Astrocyte of the cerebellum (primary cell): ENCODE measurements around the gene OTOS.
A peak's percentile ranks its signal among the peaks of the same experiment; 100 is the strongest.

Source experiments
- DNase-seq: peaks from one replicate; pipeline ENCODE4 v3.0.0-alpha.2; 2011; ENCODE audit warnings: low read depth
- H3K4me3 ChIP-seq: 2 replicates; pipeline ENCODE4 v1.5.1; 2011; ENCODE audit warnings: mild to moderate bottlenecking, low read depth, low read length, moderate library complexity
- CTCF ChIP-seq: IDR thresholded peaks from 2 replicates; pipeline ENCODE4 v1.5.1; 2012; ENCODE audit warnings: low read length, low read depth, moderate library complexity, mild to moderate bottlenecking; ENCODE audit errors: missing control alignments
- in situ Hi-C: cut with HindIII; loops from 2 replicates; pipeline ENCODE4 v1.10.0; 2017; ENCODE audit warnings: low sequenced_read_pairs

The OTOS gene

DNA sequence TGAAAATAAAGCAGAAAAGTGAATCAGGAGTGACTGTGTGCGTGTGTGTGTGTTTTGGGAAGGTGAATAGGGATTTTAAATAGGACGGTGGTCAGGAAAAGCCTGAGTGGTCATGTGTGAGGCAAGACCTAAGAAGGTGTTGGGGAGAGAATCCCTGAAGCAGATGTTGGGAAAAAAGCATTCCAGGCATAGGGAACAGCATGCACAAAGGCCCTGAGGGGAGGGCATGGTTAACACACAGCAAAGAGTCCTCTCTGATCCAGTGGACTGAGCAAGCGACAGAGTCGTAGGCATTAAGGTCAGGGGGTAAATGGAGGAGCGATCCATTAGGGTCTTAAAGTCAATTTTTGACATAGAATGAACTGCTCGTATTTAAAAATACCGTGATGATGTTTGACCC is 34.0 kb upstream of the OTOS start:
- no peak for TF ChIP-seq CTCF
- no peak overlapping the region for H3K4me3 ChIP-seq
- DNase-seq = no peak
- in situ Hi-C loops = no loop called here

- DNase-seq = no peak
- in situ Hi-C loops = no loop called here
- TF ChIP-seq CTCF = no peak
- no peak overlapping the region for H3K4me3 ChIP-seq
These were observed 31.8 kb upstream of the OTOS start for GRCh38 chr2:240172071-240172895.

DNA sequence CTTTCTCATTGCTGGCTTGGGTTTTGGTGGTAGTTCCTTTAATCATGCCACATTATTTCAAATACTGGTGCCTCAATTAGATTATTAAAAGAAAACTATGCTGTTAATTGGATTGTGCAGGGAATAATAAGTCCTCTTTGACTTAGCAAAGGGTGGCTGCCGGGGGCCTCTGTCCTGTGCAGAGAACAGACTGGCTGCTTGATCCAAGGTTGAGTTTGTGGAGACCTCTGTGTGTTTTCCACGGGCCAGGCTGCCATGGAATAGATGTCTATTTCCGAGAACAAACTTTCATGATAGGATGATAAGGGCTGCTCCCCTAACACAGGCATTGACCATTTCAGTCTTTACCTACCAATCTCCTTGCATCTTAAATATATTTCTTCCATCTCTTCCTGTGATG is 30.4 kb upstream of the OTOS start:
- in situ Hi-C loops = no loop called here

DNA sequence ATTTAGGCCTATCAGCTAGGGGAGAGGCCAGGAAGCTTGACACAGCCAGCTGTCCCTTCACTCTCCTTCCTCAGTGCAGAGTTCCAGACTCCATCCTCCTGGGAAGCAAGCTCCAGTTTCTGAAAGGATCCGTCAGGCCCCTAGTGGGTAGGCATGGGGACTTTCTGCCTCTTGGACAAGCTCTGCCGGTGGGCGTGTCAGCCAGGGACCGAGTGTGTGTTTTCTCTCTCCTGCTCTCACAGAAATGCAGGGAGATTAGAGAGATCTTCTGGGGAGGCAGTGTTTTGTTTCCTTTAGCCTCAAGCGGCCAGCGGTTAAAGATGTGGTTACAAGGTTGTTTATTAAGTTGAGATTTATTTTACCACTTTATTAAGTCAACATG is 29.9 kb upstream of the OTOS start:
- no peak for TF ChIP-seq CTCF
- in situ Hi-C loops = no loop called here
- DNase-seq = peak; percentile 6
- no peak overlapping the region for H3K4me3 ChIP-seq

More for the DNA sequence above, 30.4 kb upstream of the OTOS start:
- no peak for DNase-seq
- H3K4me3 ChIP-seq = no peak overlapping the region
- no peak for TF ChIP-seq CTCF

GRCh38 chr2:240169486-240170353 is 29.3 kb upstream of the OTOS start:
- no peak overlapping the region for H3K4me3 ChIP-seq
- no peak for TF ChIP-seq CTCF
- no peak for DNase-seq
- in situ Hi-C loops = no loop called here

DNA sequence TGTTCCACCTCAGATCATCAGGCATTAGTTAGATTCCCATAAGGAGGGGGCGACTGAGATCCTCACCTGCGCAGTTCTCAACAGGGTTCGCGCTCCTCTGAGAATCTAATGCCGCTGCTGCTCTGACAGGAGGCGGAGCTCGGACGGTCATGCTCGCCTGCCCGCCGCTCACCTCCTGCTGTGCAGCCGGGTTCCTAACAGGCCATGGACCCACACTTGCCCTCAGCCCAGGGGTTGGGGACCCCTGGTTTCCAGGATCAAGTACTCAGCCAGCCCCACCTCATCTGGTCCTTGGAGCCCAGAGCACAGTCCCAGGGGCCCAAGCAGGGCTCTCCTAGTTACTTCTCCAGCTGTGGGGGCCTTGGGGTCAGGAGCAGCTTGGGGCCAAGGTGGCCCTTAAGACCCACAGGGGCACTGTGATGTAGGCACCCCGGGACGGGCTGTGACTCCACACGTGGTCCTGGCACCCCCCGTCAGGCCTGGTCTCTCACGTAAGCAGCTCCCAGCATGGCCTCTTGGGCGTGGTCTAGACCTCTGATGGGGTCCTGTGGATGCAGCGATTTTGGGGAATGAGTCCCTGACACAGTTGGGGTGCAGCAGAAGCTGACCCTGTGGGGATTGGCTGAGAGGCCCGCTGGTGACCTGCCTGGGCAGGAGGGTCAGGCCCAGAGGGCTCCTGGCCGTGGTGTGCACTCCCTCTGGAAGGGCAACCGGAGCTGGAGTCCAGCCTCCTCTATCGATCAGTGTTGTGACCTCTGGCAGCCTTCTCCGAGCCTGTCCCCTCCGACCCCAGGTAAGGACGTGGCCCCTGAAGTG is 28.3 kb upstream of the OTOS start:
- no peak overlapping the region for H3K4me3 ChIP-seq
- no peak for DNase-seq
- in situ Hi-C loops = no loop called here
- TF ChIP-seq CTCF = no peak
